Activated T-cell treated with anti-CD3 and anti-CD28 coated beads for 48 hours (primary cell): ENCODE measurements around the gene STRN4.
A peak's percentile ranks its signal among the peaks of the same experiment; 100 is the strongest.
"Not testable (repeated sequence)": the region's sequence is repeated elsewhere in the genome, so short reads cannot be mapped to it uniquely, and the experiment has no call there.

Experiments used
- DNase-seq: peaks from one replicate; pipeline ENCODE4 v3.0.0-alpha.2; 2020; ENCODE audit warnings: low read depth

Gene STRN4

GRCh38 chr19:46713781-46714443 lies 32.3 kb downstream of the STRN4 start:
- peak; percentile 57 for DNase-seq

GRCh38 chr19:46712768-46713338 lies 33.4 kb downstream of the STRN4 start:
- DNase-seq, result not testable (repeated sequence)

DNA sequence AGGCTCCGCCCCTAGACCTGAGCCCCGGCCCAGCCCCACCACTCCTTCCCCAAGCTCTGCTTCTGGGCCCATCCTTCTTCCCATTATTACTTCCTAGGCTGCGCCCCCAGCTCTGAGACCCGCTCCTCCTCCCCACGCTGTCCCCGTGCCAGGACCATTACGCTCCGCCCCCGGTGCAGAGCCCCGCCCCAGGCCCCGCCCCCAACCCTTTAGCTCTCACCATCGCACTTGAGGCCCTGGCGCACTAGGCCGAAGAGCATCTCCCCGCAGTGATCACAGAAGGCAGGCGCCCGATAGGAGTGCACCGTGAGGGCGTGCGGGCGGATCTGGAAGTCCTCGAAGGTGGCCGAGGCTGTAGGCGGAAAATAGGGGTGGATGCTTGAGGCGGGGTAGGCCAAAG lies 35.6 kb downstream of the STRN4 start:
- DNase-seq, result no peak

GRCh38 chr19:46704379-46705076 lies 41.7 kb downstream of the STRN4 start:
- DNase-seq, result peak; percentile 79

GRCh38 chr19:46700704-46701103 lies 45.5 kb downstream of the STRN4 start:
- no peak for DNase-seq

- no peak for DNase-seq
Observed at GRCh38 chr19:46698395-46699321, 47.6 kb downstream of the STRN4 start.

DNA sequence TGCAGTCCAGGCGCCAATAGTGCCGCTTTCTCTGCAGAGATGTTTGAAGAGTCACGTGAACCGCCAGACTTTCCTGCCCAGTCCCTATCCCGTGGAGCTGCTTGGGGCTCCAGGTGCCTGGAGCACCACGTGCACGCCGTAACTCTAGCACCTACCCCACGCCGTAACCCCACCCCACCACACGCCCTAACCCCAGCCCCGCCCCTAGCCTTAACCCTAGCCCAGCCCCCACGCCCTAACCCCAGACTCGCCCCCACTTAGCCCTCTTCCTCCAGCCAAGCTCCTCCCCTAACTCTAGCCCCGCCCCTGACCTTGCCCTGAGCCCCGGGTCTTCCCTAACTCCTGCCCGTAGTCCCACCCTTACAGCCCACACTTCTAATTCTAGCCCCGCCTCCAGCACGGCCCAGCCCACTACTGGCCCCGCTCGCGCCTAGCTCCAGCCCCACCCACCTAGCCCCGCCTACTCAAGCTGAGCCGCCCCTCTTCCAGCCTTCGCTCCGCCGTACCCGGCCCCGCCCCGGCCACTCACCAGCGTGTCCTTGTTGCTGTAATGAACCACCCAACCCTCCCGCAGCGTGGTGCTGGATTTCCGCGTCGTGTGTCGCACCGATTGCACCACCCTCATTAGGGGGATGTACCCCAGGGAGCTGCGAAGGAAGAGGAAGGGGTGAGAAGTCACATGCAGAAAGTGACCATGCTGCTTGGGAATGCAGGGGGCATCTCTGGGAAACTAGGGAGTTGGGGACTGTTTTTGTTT lies 48.9 kb downstream of the STRN4 start:
- DNase-seq, result no peak

DNA sequence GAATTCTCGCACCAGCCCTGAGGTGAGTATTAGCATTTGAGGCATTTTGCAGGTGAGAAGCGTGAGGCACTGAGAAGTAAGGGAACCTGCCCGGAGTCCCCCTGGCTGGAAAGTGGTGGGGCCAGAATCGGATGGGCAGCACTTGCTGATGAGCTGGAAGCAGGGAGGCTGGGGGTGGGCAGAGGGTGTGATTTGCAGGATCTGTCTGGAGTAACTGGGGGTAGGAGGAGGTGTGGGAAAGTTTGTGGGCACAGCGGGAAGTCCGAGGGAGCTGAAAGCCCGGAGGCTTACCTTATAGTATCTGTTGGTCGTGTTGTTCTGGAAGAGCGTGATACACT lies 49.4 kb downstream of the STRN4 start:
- no peak for DNase-seq

DNA sequence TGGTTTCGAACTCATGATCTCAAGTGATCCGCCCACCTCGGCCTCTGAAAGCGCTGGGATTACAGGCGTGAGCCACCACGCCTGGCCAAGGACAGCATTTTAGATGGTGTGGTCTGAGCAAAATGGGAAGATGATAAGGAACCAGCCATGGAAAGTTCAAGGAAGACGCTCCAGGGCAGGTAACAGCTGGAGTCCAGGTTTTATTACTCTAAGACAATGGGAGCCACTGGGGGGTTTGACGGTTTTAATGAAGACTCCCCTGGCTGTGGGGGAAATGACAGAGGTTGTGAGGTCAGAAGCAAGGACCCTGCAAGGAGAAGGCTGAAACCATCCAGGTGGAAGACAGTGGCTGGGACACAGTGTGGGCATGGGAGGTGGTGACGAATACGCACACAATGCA lies 50.2 kb downstream of the STRN4 start:
- DNase-seq, result no peak

DNA sequence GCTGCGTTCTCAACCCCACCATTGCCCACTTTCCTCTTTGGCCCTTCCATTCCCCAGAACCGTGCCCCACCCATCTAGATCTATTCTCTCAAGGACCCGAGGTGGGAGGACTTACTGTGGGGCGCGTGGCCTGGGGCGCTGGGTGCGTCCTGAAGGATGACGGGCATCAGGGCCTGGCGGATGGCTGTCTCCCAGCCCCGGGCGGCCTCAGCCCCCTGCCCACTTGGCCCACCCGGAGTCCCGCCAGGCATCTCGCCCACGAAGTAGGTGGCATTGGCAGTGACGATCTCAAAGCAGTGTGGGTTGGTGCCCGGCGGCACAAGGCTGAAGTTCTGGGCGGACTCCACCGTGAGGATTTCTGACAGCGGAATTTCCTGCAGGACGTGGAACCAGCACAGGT lies 52.5 kb downstream of the STRN4 start:
- DNase-seq, result no peak

GRCh38 chr19:46692918-46693722 lies 53.1 kb downstream of the STRN4 start:
- DNase-seq, result no peak

- DNase-seq, result no peak
Observed at GRCh38 chr19:46691948-46692347, 54.3 kb downstream of the STRN4 start.

- DNase-seq, result no peak
Observed at GRCh38 chr19:46691104-46691503, 55.1 kb downstream of the STRN4 start.

DNA sequence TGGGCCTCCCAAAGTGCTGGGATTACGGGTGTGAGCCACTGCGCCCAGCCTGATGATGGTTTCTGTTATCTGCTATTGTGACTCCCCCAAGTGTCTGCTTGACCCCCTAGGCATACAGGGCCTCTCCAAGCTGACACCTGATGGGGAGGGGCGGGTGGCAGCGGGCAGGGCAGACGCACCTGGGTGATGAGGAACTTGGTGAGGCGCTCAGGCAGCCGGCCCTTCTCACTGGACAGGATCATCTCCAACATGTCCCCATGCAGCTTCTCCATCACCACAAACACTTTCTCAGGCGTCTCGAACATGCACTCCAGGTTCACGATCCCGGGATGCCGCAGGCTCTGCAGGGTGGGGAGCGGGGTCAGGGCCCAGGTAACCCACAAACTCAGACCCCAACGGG lies 56.9 kb downstream of the STRN4 start:
- no peak for DNase-seq

GRCh38 chr19:46687438-46688145 lies 58.7 kb downstream of the STRN4 start:
- DNase-seq, result no peak

DNA sequence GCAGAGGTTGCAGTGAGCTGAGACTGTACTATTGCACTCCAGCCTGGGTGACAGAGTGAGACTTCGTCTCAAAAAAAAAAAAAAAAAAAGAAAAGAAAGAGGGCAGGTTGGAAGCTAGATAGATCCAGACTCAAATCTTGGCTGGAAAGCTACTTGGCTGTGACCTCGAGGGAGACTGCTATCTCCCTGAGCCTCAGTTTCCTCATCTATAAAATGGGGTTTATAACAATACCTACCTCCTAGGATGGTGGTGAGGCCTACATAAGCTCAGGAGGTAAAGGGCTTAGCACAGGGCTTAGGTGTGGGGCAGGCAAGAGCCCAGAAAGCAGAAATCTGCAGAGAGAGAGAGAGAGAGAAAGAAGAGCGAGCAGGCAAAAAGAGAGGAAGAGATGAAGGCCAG lies 61.1 kb downstream of the STRN4 start:
- no peak for DNase-seq

GRCh38 chr19:46678110-46678732 lies 68.0 kb downstream of the STRN4 start:
- peak; percentile 63 for DNase-seq

DNA sequence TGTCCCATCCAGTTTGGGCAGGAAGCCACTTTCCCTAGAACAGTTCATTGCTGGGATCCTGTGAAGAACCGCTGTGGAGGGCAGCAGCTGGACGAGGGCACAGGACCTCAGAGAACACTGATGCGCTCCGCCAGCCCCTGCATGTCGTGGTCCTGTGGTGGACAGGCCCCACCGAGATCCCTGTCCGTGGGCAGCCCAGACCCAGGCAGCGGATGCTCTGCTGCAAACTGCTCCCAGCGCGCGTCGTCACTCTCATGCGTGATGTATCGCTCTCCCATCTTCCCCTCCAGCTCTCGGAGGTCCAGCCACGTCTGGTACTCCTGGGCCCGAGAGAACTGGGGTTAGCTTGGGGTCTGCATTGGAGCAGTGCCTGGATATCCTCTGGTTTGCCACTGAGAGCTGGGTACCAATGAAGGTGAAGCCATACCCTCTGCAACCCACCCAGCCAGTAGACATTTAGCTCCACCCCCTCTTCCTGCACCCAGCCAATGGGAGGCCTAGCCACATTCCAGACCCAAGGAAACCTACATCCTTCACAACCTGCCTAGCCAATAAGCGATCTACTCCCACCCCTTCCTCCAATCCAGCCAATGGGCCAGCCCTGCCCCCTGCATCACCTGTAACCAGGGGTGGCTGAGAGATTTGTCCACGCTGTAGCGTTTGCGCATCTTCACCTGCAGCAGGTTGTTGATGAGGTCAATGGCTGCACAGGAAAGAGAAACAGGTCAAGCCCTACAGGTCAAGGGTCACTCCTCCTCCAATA lies 71.7 kb downstream of the STRN4 start:
- DNase-seq, result no peak

- DNase-seq, result no peak
Observed at GRCh38 chr19:46670813-46671212, 75.4 kb downstream of the STRN4 start.
